Stimulated activated CD8-positive, alpha-beta memory T cell treated with anti-CD3 and anti-CD28 coated beads, Interleukin-4, amount 100 ng/mL, for 4 hours (primary cell): ENCODE data around the gene CD44.
A peak's percentile ranks its signal among the peaks of the same experiment; 100 is the strongest.
"Not testable (repeated sequence)": the region's sequence is repeated elsewhere in the genome, so short reads cannot be mapped to it uniquely, and the experiment has no call there.

Source experiments
- DNase-seq, 2 donors: peaks; one replicate each; pipeline ENCODE4 v3.0.0-alpha.2; 2020; ENCODE audit warnings: low read depth in 2 of 2, low spot score in 1 of 2

Gene CD44

GRCh38 chr11:35207471-35208403, 68.8 kb downstream of the CD44 start:
- DNase-seq = no peak

GRCh38 chr11:35208795-35209194, 69.8 kb downstream of the CD44 start:
- no peak for DNase-seq

GRCh38 chr11:35210876-35211546, 72.0 kb downstream of the CD44 start:
- no peak for DNase-seq

- no peak for DNase-seq
These were observed 73.0 kb downstream of the CD44 start for GRCh38 chr11:35211952-35212351.

- DNase-seq = no peak
These were observed 75.3 kb downstream of the CD44 start for GRCh38 chr11:35214226-35214770.

GRCh38 chr11:35214792-35215193, 75.8 kb downstream of the CD44 start:
- DNase-seq = peak in 1 of 2 donors; percentile 18

- DNase-seq = no peak
These were observed 77.0 kb downstream of the CD44 start for GRCh38 chr11:35215945-35216344.

GRCh38 chr11:35216962-35217678, 78.1 kb downstream of the CD44 start:
- DNase-seq = no peak

GRCh38 chr11:35218956-35219355, 80.0 kb downstream of the CD44 start:
- no peak for DNase-seq

- no peak for DNase-seq
These were observed 84.4 kb downstream of the CD44 start for GRCh38 chr11:35223371-35223796.

GRCh38 chr11:35223991-35224390, 85.0 kb downstream of the CD44 start:
- no peak for DNase-seq

- no peak for DNase-seq
These were observed 87.1 kb downstream of the CD44 start for GRCh38 chr11:35225946-35226520.

GRCh38 chr11:35226756-35227155, 87.8 kb downstream of the CD44 start:
- DNase-seq = not testable (repeated sequence)

GRCh38 chr11:35227576-35228327, 88.8 kb downstream of the CD44 start:
- no peak for DNase-seq

GRCh38 chr11:35228328-35228725, 89.4 kb downstream of the CD44 start:
- DNase-seq = no peak

- no peak for DNase-seq
These were observed 91.4 kb downstream of the CD44 start for GRCh38 chr11:35230388-35230787.

- no peak for DNase-seq
These were observed 92.3 kb downstream of the CD44 start for GRCh38 chr11:35231076-35231860.

- no peak for DNase-seq
These were observed 93.9 kb downstream of the CD44 start for GRCh38 chr11:35232891-35233330.

GRCh38 chr11:35233518-35233917, 94.5 kb downstream of the CD44 start:
- no peak for DNase-seq
